Pons (tissue), 1 donor: ENCODE data around the gene PRDM16.

ENCODE experiments used
- DNase-seq: peaks from one replicate; pipeline ENCODE4 v3.0.0-alpha.2; 2016; ENCODE audit warnings: low spot score

PRDM16 gene

GRCh38 chr1:3141129-3141528 lies 72.1 kb downstream of the PRDM16 start:
- DNase-seq: no peak

GRCh38 chr1:3141836-3142235 lies 72.8 kb downstream of the PRDM16 start:
- DNase-seq: no peak

GRCh38 chr1:3142236-3142635 lies 73.2 kb downstream of the PRDM16 start:
- no peak for DNase-seq

GRCh38 chr1:3142751-3143150 lies 73.7 kb downstream of the PRDM16 start:
- DNase-seq: no peak

- DNase-seq: no peak
These were observed 76.7 kb downstream of the PRDM16 start for GRCh38 chr1:3145532-3146325.

GRCh38 chr1:3146458-3146857 lies 77.5 kb downstream of the PRDM16 start:
- DNase-seq: no peak

- no peak for DNase-seq
These were observed 77.9 kb downstream of the PRDM16 start for GRCh38 chr1:3146907-3147306.

- DNase-seq: no peak
These were observed 79.2 kb downstream of the PRDM16 start for GRCh38 chr1:3148171-3148570.

- DNase-seq: no peak
These were observed 80.3 kb downstream of the PRDM16 start for GRCh38 chr1:3149277-3149676.

GRCh38 chr1:3151456-3151855 lies 82.5 kb downstream of the PRDM16 start:
- no peak for DNase-seq

GRCh38 chr1:3152143-3152542 lies 83.1 kb downstream of the PRDM16 start:
- DNase-seq: no peak

- DNase-seq: no peak
These were observed 84.2 kb downstream of the PRDM16 start for GRCh38 chr1:3153197-3153596.

- no peak for DNase-seq
These were observed 85.1 kb downstream of the PRDM16 start for GRCh38 chr1:3153902-3154795.

- no peak for DNase-seq
These were observed 86.3 kb downstream of the PRDM16 start for GRCh38 chr1:3155056-3155925.

- DNase-seq: no peak
These were observed 86.9 kb downstream of the PRDM16 start for GRCh38 chr1:3155926-3156220.

GRCh38 chr1:3156936-3157335 lies 87.9 kb downstream of the PRDM16 start:
- DNase-seq: no peak

GRCh38 chr1:3158347-3158746 lies 89.3 kb downstream of the PRDM16 start:
- DNase-seq: no peak

- DNase-seq: no peak
These were observed 90.1 kb downstream of the PRDM16 start for GRCh38 chr1:3159121-3159520.

GRCh38 chr1:3159996-3160395 lies 91.0 kb downstream of the PRDM16 start:
- DNase-seq: no peak

- DNase-seq: no peak
These were observed 91.7 kb downstream of the PRDM16 start for GRCh38 chr1:3160647-3161145.

- peak; percentile 36 for DNase-seq
These were observed 92.3 kb downstream of the PRDM16 start for GRCh38 chr1:3161176-3161840.
